NCI-H1436 (cell line): ENCODE results near the gene PROM2.

ENCODE experiments used
- DNase-seq: peaks from one replicate; lab custom pipeline; 2025; lab: John Stamatoyannopoulos, UW

The PROM2 gene

GRCh38 chr2:95320344-95320712 lies 46.1 kb downstream of the PROM2 start:
- DNase-seq: no peak

GRCh38 chr2:95320986-95321767 lies 46.9 kb downstream of the PROM2 start:
- DNase-seq: no peak

DNA sequence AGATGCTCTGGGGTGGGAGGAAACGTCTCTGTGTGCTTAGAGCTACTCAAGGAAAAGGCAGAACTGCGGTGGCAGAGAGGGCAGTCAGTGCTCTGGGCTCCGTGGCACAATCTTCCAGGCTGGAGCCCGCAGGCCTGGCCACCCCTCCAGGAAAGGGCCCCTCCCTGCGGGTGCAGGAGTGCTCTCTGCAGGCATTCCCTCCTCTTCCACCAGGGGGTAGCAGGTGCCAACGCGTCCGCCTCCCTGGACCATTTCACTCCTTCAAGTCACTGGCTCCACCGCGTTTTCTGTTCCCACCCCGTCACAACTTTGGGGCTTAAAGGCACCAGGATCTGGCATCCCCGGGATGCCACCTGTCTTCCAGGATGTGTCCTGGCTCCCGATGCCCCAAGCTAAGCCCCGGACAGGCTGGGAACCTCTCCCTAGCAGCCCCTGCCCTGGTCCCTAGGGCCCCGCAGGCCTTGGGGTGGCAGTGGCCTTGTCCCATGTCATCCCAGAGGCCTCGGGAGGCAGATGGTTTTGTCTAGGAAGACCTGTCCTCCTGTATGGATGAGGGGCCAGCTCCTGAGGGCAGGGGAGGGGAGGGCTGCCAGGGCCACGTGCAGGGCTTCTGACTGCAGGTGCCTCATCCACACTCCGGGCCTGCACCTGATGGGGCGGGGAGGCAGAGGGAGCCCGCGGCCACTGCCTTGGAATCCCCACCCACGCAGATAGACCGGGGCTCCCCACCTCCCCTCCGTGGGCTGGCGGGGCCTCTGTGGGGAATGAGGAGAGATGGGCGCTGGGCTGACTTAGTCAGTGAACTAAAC lies 49.3 kb downstream of the PROM2 start:
- DNase-seq: no peak

GRCh38 chr2:95325026-95325425 lies 50.8 kb downstream of the PROM2 start:
- no peak for DNase-seq

DNA sequence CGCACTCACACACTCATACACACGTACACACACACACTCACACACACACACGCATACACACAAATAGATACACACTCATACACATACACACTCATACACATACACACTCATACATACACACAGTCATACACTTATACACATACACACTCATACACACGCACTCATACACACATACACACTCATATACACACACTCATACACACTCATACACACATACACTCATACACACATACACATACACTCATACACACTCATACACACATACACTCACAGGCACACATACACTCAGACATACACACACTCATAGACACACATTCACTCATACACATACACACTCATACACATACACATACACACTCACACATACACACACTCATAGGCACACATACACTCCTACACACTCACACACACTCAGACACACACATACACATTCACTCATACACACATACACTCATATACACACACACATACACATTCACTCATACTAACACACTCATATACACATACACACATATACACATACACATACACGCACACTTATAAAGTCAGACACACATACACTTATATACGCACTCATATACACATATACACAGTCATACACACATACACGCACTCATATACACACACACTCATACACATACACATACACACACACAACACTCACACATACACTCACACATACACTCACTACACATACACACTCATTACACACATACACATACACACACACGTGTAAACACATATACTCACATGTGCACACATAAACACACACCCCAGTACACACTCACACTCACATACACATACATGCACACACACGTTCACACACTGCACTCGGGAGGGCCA lies 51.6 kb downstream of the PROM2 start:
- DNase-seq: no peak

DNA sequence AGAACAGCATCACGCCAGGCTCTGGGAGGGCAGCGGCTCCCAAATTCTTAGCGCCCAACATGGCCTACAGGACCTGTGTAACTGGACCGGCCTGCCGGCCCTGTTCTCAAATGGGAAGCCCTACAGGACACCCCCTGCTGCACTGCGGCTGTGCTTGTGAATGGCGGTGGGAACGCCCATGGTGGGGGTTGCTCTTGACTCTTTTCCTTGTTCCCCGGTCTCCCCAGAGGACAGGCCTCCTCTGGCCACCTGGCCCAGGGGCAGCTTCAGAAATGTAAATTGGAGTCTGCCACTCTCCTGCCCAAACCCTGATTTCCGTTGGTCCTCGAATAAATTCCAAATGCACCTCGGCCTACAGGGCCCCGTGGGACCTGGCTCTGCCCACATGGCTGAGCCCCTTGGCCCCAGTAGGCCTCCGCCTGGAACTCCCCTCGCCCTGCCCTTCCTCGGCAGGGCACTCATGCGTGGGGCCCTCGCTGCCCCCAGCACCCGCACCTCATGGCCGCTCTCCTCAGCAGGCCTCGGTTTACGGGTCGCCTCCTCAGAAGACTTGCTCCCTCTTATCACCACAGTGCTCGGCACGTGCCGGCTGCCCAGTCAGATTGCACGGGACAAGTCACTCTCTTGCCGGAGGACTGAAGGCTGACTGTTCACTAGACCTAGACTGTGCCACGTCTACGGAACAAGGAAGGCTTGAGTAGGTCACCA lies 52.3 kb downstream of the PROM2 start:
- DNase-seq: no peak

DNA sequence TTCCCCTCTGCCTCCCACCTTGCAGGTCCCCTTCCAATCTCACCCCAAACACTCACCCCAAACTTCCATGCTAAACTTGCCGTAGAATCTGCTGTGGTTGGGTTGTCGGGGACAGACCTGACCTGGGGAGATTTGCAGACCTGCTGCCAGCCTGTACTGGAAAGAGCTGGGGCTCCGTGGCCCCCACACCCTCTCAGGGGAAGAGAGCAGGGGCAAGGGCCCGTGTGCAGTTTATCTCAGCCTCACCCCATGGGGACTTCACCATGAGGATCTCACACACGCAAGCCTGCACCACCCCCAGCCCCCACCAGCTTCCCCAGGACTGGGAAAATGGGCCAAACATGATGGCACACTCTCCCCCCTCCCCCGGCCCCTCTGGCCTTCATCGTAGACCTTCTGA lies 53.6 kb downstream of the PROM2 start:
- no peak for DNase-seq

- no peak for DNase-seq
Observed at GRCh38 chr2:95328358-95329125, 54.3 kb downstream of the PROM2 start.

- no peak for DNase-seq
Observed at GRCh38 chr2:95329401-95329800, 55.2 kb downstream of the PROM2 start.

DNA sequence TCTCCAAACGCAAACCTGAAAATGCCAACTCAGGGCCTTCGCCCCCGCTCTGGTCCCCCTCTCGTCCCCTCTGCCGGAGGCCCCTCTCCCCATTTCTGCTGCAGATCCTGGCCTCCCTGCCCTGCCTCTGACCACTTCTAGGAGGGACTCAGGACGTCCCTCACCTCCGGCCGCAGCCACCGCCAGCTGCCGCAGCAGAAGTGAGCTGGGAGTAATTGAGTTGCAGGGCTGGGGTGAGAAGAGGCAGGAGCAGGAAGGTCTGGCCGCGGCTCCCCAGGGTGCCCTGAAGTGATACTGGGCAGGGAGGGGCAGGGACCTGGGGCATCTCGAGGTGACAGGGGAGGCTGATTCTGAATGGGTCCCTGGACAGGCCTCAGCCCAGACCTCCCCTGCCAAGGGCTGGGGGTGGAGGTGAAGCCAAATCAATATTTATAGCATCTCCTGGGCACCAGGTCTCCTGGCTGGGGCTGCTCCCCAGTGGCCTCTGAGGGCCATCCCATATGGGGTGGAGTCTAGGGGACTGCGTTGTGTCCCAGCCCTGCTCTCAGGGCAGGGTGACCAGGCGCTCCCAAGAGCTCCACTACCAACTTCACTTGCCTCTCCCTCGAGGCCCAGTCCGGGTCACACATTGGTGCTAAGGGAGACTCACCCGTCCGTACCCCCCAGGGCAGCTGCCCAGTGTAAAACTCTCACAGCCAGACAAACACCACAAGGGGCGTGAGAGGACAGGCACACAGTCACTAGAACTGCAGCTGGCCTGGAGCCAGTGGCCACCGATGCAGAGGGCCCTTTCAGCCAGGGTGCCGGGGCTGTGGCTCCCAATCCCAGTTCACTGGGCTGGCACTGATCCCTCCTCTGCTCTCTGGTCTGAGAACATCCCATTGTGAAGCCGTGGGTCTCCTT lies 55.9 kb downstream of the PROM2 start:
- DNase-seq: no peak

DNA sequence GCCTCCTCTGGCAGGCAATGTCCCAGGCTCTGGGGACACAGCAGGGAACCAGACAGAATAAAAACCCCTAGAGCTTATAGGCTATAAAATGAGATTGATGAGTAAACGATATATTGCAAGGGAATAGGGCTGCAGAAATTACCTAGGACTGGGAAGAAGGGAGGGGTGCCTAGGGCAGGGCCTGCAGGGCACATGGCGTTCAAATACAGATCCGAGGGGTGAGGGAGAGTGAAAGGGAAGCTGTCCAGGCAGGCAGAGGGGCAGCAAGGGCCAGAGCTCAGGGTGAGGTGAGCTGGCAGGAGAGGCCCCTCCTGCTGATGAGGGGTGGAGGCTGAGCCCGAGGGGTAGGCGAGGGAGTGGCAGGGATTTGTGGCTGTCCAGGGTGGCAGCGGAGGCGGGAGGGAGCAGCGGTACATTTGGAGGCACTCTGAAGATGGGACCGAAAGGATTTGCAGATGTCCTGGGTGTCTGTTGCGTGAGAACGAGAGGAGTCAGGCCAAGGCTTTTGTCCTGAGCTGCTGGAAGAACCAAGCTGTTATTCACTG lies 56.6 kb downstream of the PROM2 start:
- no peak for DNase-seq

DNA sequence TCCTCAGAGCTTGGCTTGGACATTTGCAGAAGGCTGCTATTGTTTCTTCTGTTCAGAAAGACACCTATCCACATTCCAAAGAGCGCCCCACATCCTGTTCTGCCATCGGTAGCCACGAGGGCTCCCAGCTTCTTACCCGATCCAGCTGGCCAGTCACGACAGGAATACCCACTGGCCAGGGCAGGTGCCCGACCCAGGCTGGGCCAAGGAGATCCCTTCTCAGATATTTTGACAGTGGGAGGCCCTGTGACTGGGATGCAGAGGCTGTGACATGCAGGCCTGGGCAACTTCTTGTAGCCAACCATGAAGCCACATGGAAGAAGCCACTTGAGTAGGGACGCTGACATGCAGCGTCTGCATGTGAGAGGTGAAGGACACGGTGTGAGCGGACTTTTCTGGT lies 57.4 kb downstream of the PROM2 start:
- no peak for DNase-seq

- no peak for DNase-seq
Observed at GRCh38 chr2:95332036-95332435, 57.8 kb downstream of the PROM2 start.

GRCh38 chr2:95333056-95333455 lies 58.8 kb downstream of the PROM2 start:
- no peak for DNase-seq

- no peak for DNase-seq
Observed at GRCh38 chr2:95333888-95334338, 59.7 kb downstream of the PROM2 start.

- DNase-seq: no peak
Observed at GRCh38 chr2:95334916-95335641, 60.8 kb downstream of the PROM2 start.

DNA sequence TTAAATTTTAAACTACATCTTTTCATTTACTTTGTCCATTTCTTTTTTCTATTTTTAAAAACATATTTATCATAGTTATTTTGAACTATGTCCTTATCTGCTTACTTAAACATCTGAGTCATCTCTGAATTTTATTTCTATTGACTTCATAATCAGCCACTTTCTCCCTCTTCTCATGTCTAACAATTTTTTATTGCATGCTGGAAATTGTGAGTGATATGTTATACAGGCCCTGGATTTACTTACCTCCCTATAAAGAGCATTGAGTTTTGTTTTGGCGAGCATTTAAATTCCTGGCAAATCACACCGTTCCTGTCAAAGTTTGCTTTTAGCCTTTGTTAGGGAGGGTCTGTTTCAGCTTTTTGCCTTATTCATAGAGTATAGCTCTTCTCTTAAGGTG lies 62.2 kb downstream of the PROM2 start:
- no peak for DNase-seq

DNA sequence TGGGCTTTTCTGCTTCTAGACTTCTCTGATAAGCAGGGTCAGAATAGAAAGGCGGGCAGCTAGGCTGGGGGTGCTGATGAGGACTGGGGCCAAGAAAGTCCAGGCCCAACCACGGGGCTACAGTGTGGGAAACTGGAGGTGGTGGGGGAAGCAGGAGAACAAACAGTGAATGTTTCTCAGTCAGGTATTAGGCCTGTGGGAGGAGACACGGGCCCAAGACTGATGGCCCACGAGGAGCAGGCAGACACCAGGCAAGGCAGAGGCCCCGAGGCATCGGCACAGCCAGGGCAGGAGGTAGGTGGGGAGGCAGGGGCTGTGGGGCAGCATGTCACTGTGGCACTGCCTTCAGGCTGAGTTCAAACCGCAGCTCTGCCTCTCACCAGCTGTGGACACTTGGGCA lies 63.6 kb downstream of the PROM2 start:
- no peak for DNase-seq
